K562 (cell line): ENCODE results near the gene FAM186B. TPM values are rescaled to one million over a fixed set of nuclear protein-coding genes. Genes with fewer than 3 reads are reported as not detected.

Experiments
- ATAC-seq: fragments of 200-7000 bp; cut with Tn5 transposase; 3 replicates; pipeline ENCODE4 v1.9.1; 2020; ENCODE audit warnings: moderate library complexity
- BruUV-seq: library from RNA; stranded (reverse); fragments of 400-500 nt; replicated peaks from 2 replicates; lab custom pipeline; 2021; lab: Mats Ljungman, UMichigan
- CTCF ChIA-PET: fragments of 300-600 bp; formaldehyde crosslinking; extraction: SDS; loops from one replicate; lab custom pipeline; 2021; ENCODE audit warnings: low intra/inter-chr PET ratio; lab: Yijun Ruan, JAX
- POLR2A ChIA-PET: fragments of 300-600, 350-650 bp; sonication (Branson Sonifier 250); formaldehyde crosslinking; extraction: SDS; loops from one replicate; lab custom pipeline; 2021; ENCODE audit warnings: antibody characterized with exemption, inconsistent platforms; lab: Yijun Ruan, JAX
- DNase-seq, 4 experiments: peaks; one replicate each; pipeline versions ENCODE4 v3.0.0 to v3.0.0-alpha.2; 2011 to 2018; ENCODE audit warnings: low spot score in 3 of 4, mixed read lengths in 3 of 4; ENCODE audit errors: extremely low read depth in 1 of 4
- FAIRE-seq: peaks from 2 replicates; lab custom pipeline; 2011; peaks lifted over from hg19 to GRCh38; lab: Jason Lieb, UNC
- H2AFZ ChIP-seq: 2 replicates; pipeline ENCODE4 v1.6.0; 2011; ENCODE audit warnings: low read depth, low read length, control low read depth, inconsistent platforms
- H3K27ac ChIP-seq: fragments of 200-600 bp; 3 replicates; pipeline ENCODE4 v1.8.0; 2011; ENCODE audit warnings: low read depth, mild to moderate bottlenecking, control low read depth, inconsistent platforms, low read length, moderate library complexity, mixed read lengths; ENCODE audit errors: extremely low read depth
- H3K27me3 ChIP-seq, 2 experiments: fragments of 300-600 bp in 1 of 2; 2 replicates in 1 of 2; 3 replicates in 1 of 2; pipeline versions ENCODE4 v1.6.0 to v1.8.0; 2011; ENCODE audit warnings: inconsistent platforms in 2 of 2, low read length in 2 of 2, mild to moderate bottlenecking in 1 of 2, mixed read lengths in 1 of 2, moderate library complexity in 1 of 2; ENCODE audit not compliant: control insufficient read depth in 2 of 2, insufficient read depth in 2 of 2
- H3K36me3 ChIP-seq: fragments of 300-600 bp; 3 replicates; pipeline ENCODE4 v1.8.0; 2011; ENCODE audit warnings: mild to moderate bottlenecking, low read length, inconsistent platforms; ENCODE audit not compliant: control insufficient read depth, insufficient read depth
- H3K4me1 ChIP-seq, 2 experiments: fragments of 200-600 bp in 1 of 2; replicated peaks in 1 of 2; 2 replicates in 1 of 2; 3 replicates in 1 of 2; pipeline versions ENCODE4 v1.5.1 to v1.8.0; 2011; ENCODE audit warnings: inconsistent platforms in 2 of 2, low read length in 2 of 2, mild to moderate bottlenecking in 1 of 2, mixed read lengths in 1 of 2, moderate library complexity in 1 of 2; ENCODE audit not compliant: control insufficient read depth in 2 of 2, insufficient read depth in 2 of 2
- H3K4me2 ChIP-seq: 2 replicates; pipeline ENCODE4 v1.6.1; 2011; ENCODE audit warnings: low read length, control low read depth, inconsistent platforms, mixed read lengths; ENCODE audit not compliant: insufficient read depth
- H3K4me3 ChIP-seq: fragments of 200-600 bp; sonication (generic), shearing (Covaris generic); 2 replicates; pipeline ENCODE4 v1.5.1; 2016; ENCODE audit warnings: control low read depth, inconsistent platforms
- H3K79me2 ChIP-seq: fragments of 200-600 bp; 3 replicates; pipeline ENCODE4 v1.8.0; 2011; ENCODE audit warnings: low read length, inconsistent platforms; ENCODE audit not compliant: control insufficient read depth, insufficient read depth
- H3K9ac ChIP-seq, 2 experiments: 2 replicates each; pipeline versions ENCODE4 v1.6.0 to v1.6.1; 2011; ENCODE audit warnings: low read depth in 2 of 2, low read length in 2 of 2, control low read depth in 1 of 2, inconsistent platforms in 1 of 2, mild to moderate bottlenecking in 1 of 2, mixed read lengths in 1 of 2; ENCODE audit not compliant: insufficient read depth in 1 of 2
- H3K9me1 ChIP-seq: one replicate; pipeline ENCODE4 v1.6.0; 2011; ENCODE audit warnings: inconsistent platforms, mild to moderate bottlenecking, low read length, moderate library complexity; ENCODE audit not compliant: control insufficient read depth, insufficient read depth
- H3K9me3 ChIP-seq: replicated peaks from 2 replicates; pipeline ENCODE4 v1.5.1; 2011; ENCODE audit warnings: low read depth, low read length, inconsistent platforms; ENCODE audit not compliant: control insufficient read depth, insufficient read depth
- H4K20me1 ChIP-seq: replicated peaks from 2 replicates; pipeline ENCODE4 v1.6.1; 2011; ENCODE audit warnings: low read length, inconsistent platforms, mixed read lengths; ENCODE audit not compliant: control insufficient read depth, insufficient read depth
- FOXA3 ChIP-seq, 2 experiments: fragments of 450-650 bp in 1 of 2; sonication (generic) in 1 of 2; formaldehyde crosslinking; IDR thresholded peaks in 1 of 2; conservative IDR thresholded peaks in 1 of 2; 2 replicates each; pipeline versions ENCODE4 v1.4.0 to v1.8.0; 2020 to 2022; ENCODE audit warnings: mild to moderate bottlenecking in 2 of 2, missing genetic modification reagents in 1 of 2
- GATA2 ChIP-seq: sonication (generic); formaldehyde crosslinking; IDR thresholded peaks from 2 replicates; pipeline ENCODE4 v1.4.0; 2020; ENCODE audit warnings: mild to moderate bottlenecking, missing genetic modification reagents
- GTF2F1 ChIP-seq: IDR thresholded peaks from 2 replicates; pipeline ENCODE4 v1.6.1; 2011; ENCODE audit warnings: low read depth, low read length, improper control_type of control experiment
- HCFC1 ChIP-seq: IDR thresholded peaks from 2 replicates; pipeline ENCODE4 v1.6.1; 2012; ENCODE audit warnings: low read depth, low read length, improper control_type of control experiment
- KLF1 ChIP-seq: fragments of 450-650 bp; IDR thresholded peaks from 2 replicates; pipeline ENCODE4 v1.6.1; 2016; ENCODE audit warnings: missing genetic modification characterization, missing compliant biosample characterization
- MIER1 ChIP-seq: fragments of 450-650 bp; IDR thresholded peaks from 2 replicates; pipeline ENCODE4 v1.6.1; 2016; ENCODE audit warnings: antibody characterized with exemption, mild to moderate bottlenecking, low read depth
- ZNF589 ChIP-seq: fragments of 200-800 bp; sonication (Bioruptor generic); IDR thresholded peaks from 2 replicates; pipeline ENCODE4 v1.6.1; 2016; ENCODE audit warnings: low read depth, missing genetic modification characterization, missing compliant biosample characterization
- WGBS: fragments of 100-300 bp; shearing (Covaris generic); methylation state at CpG from one replicate; pipeline ENCODE4 v1.1.6; 2016; ENCODE audit warnings: low coverage, mixed read lengths; ENCODE audit not compliant: insufficient coverage; ENCODE audit errors: missing lambda C conversion rate; 5-methylcytosine and 5-hydroxymethylcytosine counted together
- in situ Hi-C: fragments of 300-500 bp; cut with MboI; formaldehyde crosslinking; loops from 4 replicates; pipeline ENCODE4 v1.15.0; 2018; ENCODE audit warnings: inconsistent platforms, mixed read lengths
- intact Hi-C: fragments of 100-400 bp; cut with micrococcal nuclease; formaldehyde crosslinking; loops from 2 replicates; pipeline ENCODE4 v1.14.2; 2022
- polyA plus RNA-seq, 8 experiments: library from polyadenylated mRNA; depleted of rRNA in 4 of 8; stranded (reverse) in 5 of 8; unstranded in 3 of 8; fragments of >200 nt; fragmentation: Nextera tagmentation in 2 of 8; fragmentation: Illumina TruSeq in 1 of 8; extraction: Ambion mirVana in 2 of 8; extraction: Trizol in 1 of 8; gene quantifications; 2 replicates each; pipeline versions ENCODE4 v1.2.1 to v1.2.3, GENCODE V29; 2011 to 2014; ENCODE audit warnings: inconsistent platforms in 1 of 8, missing spikeins in 1 of 8
- total RNA-seq, 7 experiments: library from RNA; depleted of rRNA in 6 of 7; stranded (reverse); fragments of >200 nt in 6 of 7; fragmentation: Illumina TruSeq in 2 of 7; extraction: Trizol in 2 of 7; gene quantifications; 2 replicates each; pipeline versions ENCODE4 v1.2.1 to v1.2.3, GENCODE V29; 2011 to 2021; ENCODE audit warnings: low replicate concordance in 1 of 7

FAM186B gene
- total and polyA plus RNA-seq, 9 of the 15 experiments (the other 6 are each of a cell fraction or from before 2014, with no cell fraction given) = 0.07 to 0.42 (median 0.15) TPM

GRCh38 chr12:49632986-49633702 is 27.7 kb upstream of the FAM186B start:
- Histone ChIP-seq H3K4me1 (peaks cover 3 to 11% of the 10 kb centered on the region in 2 experiments; a peak in 3 of 5 replicates), H3K4me2 (no peak overlapping the region), H3K4me3 (no peak overlapping the region), H3K79me2 (no peaks in the 10 kb centered on the region), H2AFZ (no peak overlapping the region), H3K9me3 (no peaks in the 10 kb centered on the region), H3K9me1 (no peaks in the 10 kb centered on the region), H3K36me3 (no peaks in the 10 kb centered on the region), H3K27me3 (no peaks in the 10 kb centered on the region; a peak in 1 of 5 replicates), H3K9ac (no peak overlapping the region), H3K27ac (no peak overlapping the region), H4K20me1 (no peaks in the 10 kb centered on the region)
- 51% methylated on average over 7 of the region's 8 CpGs for WGBS
- ATAC-seq = no peak
- intact Hi-C loops (no loop called here), in situ Hi-C loops (no loop called here)
- CTCF ChIA-PET = no interaction called here
- TF ChIP-seq KLF1 (tag) (no peak), MIER1 (no peak), GTF2F1 (no peak), GATA2 (CRISPR knock-in tag) (no peak), HCFC1 (no peak), FOXA3 (CRISPR knock-in tag; conservative IDR thresholded peaks at IDR 0.05 in 1 of 2, IDR thresholded peaks at IDR 0.05 in 1 of 2) (no peak), ZNF589 (CRISPR knock-in tag) (no peak)
- no peak for FAIRE-seq
- POLR2A ChIA-PET = interaction anchor here (0.9 to 1.1 kb wide), 2 partner anchors 15 to 74 kb away, joined by 4 read pairs; partner anchors contain the start of gene FMNL3
- no TSS peak for BruUV-seq
- DNase-seq = no peak
